Hematopoietic multipotent progenitor cell (in vitro differentiated cells): ENCODE measurements around the gene PGBD5. TPM values are rescaled to one million over a fixed set of nuclear protein-coding genes. Genes with fewer than 3 reads are reported as not detected.

Experiments used
- DNase-seq, 3 donors: peaks; one replicate each; pipeline ENCODE4 v3.0.0-alpha.2; 2011 to 2015; ENCODE audit warnings: low read depth in 2 of 3, low spot score in 2 of 3
- total RNA-seq: library from RNA; depleted of rRNA; stranded (reverse); fragments of >200 nt; gene quantifications from one replicate; pipeline ENCODE4 v1.2.3, GENCODE V29; 2012

Gene PGBD5
- total RNA-seq, 1 donor, result under 0.01 TPM

- DNase-seq, result peak in 2 of 3 donors; percentile 70 to 76
Measured at GRCh38 chr1:230268371-230269170, 157.6 kb downstream of the PGBD5 start.

- DNase-seq, result no peak
Measured at GRCh38 chr1:230267338-230268065, 158.6 kb downstream of the PGBD5 start.

- no peak for DNase-seq
Measured at GRCh38 chr1:230266456-230266855, 159.7 kb downstream of the PGBD5 start.

GRCh38 chr1:230265200-230266115 lies 160.7 kb downstream of the PGBD5 start:
- no peak for DNase-seq

Other genes starting within 250 kb of the PGBD5 start
- 11.6 TPM for gene COG2, start 216.1 kb upstream of the PGBD5 start, total RNA-seq